NCI-H2107 treated with DMSO at 0.1 percent for 48 hours (cell line): ENCODE data around the gene YPEL1.
"Not testable (repeated sequence)": the region's sequence is repeated elsewhere in the genome, so short reads cannot be mapped to it uniquely, and the experiment has no call there.

Experiments
- DNase-seq: peaks from one replicate; lab custom pipeline; 2025; ENCODE audit not compliant: unreplicated experiment; lab: John Stamatoyannopoulos, UW

YPEL1 gene

GRCh38 chr22:21701384-21701971 lies 34.1 kb downstream of the YPEL1 start:
- no peak for DNase-seq

- DNase-seq, result no peak
Measured at GRCh38 chr22:21700822-21701221, 34.8 kb downstream of the YPEL1 start.

GRCh38 chr22:21699643-21700042 lies 36.0 kb downstream of the YPEL1 start:
- DNase-seq, result no peak

GRCh38 chr22:21698430-21699329 lies 36.9 kb downstream of the YPEL1 start:
- DNase-seq, result no peak

- no peak for DNase-seq
Measured at GRCh38 chr22:21697880-21698279, 37.7 kb downstream of the YPEL1 start.

- no peak for DNase-seq
Measured at GRCh38 chr22:21697021-21697771, 38.4 kb downstream of the YPEL1 start.

GRCh38 chr22:21696115-21696514 lies 39.5 kb downstream of the YPEL1 start:
- no peak for DNase-seq

GRCh38 chr22:21695430-21696085 lies 40.0 kb downstream of the YPEL1 start:
- DNase-seq, result no peak

- DNase-seq, result no peak
Measured at GRCh38 chr22:21694795-21695429, 40.7 kb downstream of the YPEL1 start.

GRCh38 chr22:21694394-21694793 lies 41.2 kb downstream of the YPEL1 start:
- no peak for DNase-seq

- DNase-seq, result no peak
Measured at GRCh38 chr22:21693999-21694341, 41.6 kb downstream of the YPEL1 start.

GRCh38 chr22:21693333-21693998 lies 42.1 kb downstream of the YPEL1 start:
- no peak for DNase-seq

GRCh38 chr22:21692856-21693255 lies 42.7 kb downstream of the YPEL1 start:
- DNase-seq, result not testable (repeated sequence)

GRCh38 chr22:21691816-21692215 lies 43.8 kb downstream of the YPEL1 start:
- DNase-seq, result no peak

GRCh38 chr22:21690401-21690801 lies 45.2 kb downstream of the YPEL1 start:
- no peak for DNase-seq

GRCh38 chr22:21688706-21689381 lies 46.8 kb downstream of the YPEL1 start:
- no peak for DNase-seq

- no peak for DNase-seq
Measured at GRCh38 chr22:21688341-21688705, 47.3 kb downstream of the YPEL1 start.

GRCh38 chr22:21687685-21688259 lies 47.8 kb downstream of the YPEL1 start:
- no peak for DNase-seq

GRCh38 chr22:21686634-21687393 lies 48.8 kb downstream of the YPEL1 start:
- DNase-seq, result no peak
